C4-2B (cell line): ENCODE results near the gene FBXO17.

ENCODE experiments used
- ZFX ChIP-seq: fragments of 450-650 bp; IDR thresholded peaks from 2 replicates; pipeline ENCODE4 v1.6.1; 2017
- TF ChIP-seq, protein P1 (sequence below): fragments of 450-650 bp; conservative IDR thresholded peaks from 2 replicates; pipeline ENCODE4 v1.5.1; 2017; ENCODE audit warnings: mild to moderate bottlenecking

DNA sequence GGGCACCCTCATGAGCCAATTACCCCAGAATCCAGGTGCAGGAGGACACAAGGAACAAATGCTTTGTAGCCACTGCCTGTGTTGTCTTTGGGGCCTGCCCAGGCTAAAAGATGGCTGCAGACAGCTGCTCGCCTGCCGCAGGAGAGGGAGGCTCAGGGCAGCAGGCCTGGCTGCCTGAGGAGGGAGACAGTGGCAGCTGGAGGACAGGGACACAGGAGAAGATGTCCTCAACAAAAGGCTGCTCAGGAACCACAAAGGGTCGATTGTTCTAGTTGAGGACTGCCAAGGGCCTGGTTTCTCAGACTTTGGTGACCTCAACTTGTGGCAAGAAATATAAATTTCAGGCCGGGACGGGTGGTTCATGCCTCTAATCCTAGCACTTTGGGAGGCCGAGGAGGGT lies 83.8 kb downstream of the FBXO17 start:
- TF ChIP-seq, protein P1, sequence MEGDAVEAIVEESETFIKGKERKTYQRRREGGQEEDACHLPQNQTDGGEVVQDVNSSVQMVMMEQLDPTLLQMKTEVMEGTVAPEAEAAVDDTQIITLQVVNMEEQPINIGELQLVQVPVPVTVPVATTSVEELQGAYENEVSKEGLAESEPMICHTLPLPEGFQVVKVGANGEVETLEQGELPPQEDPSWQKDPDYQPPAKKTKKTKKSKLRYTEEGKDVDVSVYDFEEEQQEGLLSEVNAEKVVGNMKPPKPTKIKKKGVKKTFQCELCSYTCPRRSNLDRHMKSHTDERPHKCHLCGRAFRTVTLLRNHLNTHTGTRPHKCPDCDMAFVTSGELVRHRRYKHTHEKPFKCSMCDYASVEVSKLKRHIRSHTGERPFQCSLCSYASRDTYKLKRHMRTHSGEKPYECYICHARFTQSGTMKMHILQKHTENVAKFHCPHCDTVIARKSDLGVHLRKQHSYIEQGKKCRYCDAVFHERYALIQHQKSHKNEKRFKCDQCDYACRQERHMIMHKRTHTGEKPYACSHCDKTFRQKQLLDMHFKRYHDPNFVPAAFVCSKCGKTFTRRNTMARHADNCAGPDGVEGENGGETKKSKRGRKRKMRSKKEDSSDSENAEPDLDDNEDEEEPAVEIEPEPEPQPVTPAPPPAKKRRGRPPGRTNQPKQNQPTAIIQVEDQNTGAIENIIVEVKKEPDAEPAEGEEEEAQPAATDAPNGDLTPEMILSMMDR: no peak
- TF ChIP-seq ZFX: no peak
